ENCODE measurements around the gene PRKACB. TPM values are rescaled to one million over a fixed set of nuclear protein-coding genes. Genes with fewer than 3 reads are reported as not detected.
A peak's percentile ranks its signal among the peaks of the same experiment; 100 is the strongest.
"Not testable (repeated sequence)": the region's sequence is repeated elsewhere in the genome, so short reads cannot be mapped to it uniquely, and the experiment has no call there.

PRKACB gene
- total and polyA plus RNA-seq, 4 donors, result 5.9 to 18.2 (median 8.9) TPM

- TF ChIP-seq EGR1 (IDR thresholded peaks at IDR 0.05; ENCODE audit: low read depth in 2 of 2) (no peak), GABPA (IDR thresholded peaks at IDR 0.05 in 1 of 2, conservative IDR thresholded peaks at IDR 0.05 in 1 of 2) (no peak), RAD21 (IDR thresholded peaks at IDR 0.05) (no peak), TAF1 (conservative IDR thresholded peaks at IDR 0.05) (no peak), SP1 (IDR thresholded peaks at IDR 0.05) (no peak), NR2F2 (IDR thresholded peaks at IDR 0.05) (no peak)
These were observed 42.9 kb upstream of the PRKACB start for GRCh38 chr1:84101204-84101603.

GRCh38 chr1:84103197-84103992 lies 40.7 kb upstream of the PRKACB start:
- Histone ChIP-seq H3K4me1 (ENCODE audit: control insufficient read depth in 4 of 4, insufficient read depth in 4 of 4, low read length in 3 of 4) (no peaks in the 10 kb centered on the region), H3K9ac (ENCODE audit: low read depth in 1 of 2, low read length in 2 of 2) (no peak overlapping the region), H3K36me3 (ENCODE audit: control insufficient read depth in 4 of 4, insufficient read depth in 3 of 4, low read depth in 1 of 4, low read length in 3 of 4) (no peaks in the 10 kb centered on the region), H3K9me3 (ENCODE audit: control insufficient read depth in 4 of 4, low read length in 3 of 4) (no peaks in the 10 kb centered on the region), H3K4me3 (ENCODE audit: low read depth in 1 of 3, low read length in 3 of 3) (no peak overlapping the region), H3K27ac (ENCODE audit: low read depth in 1 of 2, low read length in 2 of 2) (no peak overlapping the region), H3K27me3 (ENCODE audit: control insufficient read depth in 4 of 4, insufficient read depth in 4 of 4, low read length in 3 of 4) (no peaks in the 10 kb centered on the region)
- peak; percentile 37 for DNase-seq (ENCODE audit: low spot score)
- WGBS, result 69% methylated on average over 3 of the region's 3 CpGs
- no peak for TF ChIP-seq RXRA (IDR thresholded peaks at IDR 0.05)
- TF ChIP-seq FOXA1 (IDR thresholded peaks at IDR 0.05), result no peak
- TF ChIP-seq RAD21 (IDR thresholded peaks at IDR 0.05), result no peak
- no peak for TF ChIP-seq FOXA2 (IDR thresholded peaks at IDR 0.05)
- peak in 1 of 2 donors; percentile 34 for TF ChIP-seq JUND (IDR thresholded peaks at IDR 0.05)
- no peak for TF ChIP-seq TAF1 (conservative IDR thresholded peaks at IDR 0.05)
- no peak for TF ChIP-seq MAX (IDR thresholded peaks at IDR 0.05)

More at GRCh38 chr1:84101204-84101603, 42.9 kb upstream of the PRKACB start:
- WGBS, result 66% methylated on average over 1 of the region's 1 CpG
- Histone ChIP-seq H3K27me3 (ENCODE audit: control insufficient read depth in 4 of 4, insufficient read depth in 4 of 4, low read length in 3 of 4) (no peaks in the 10 kb centered on the region), H3K36me3 (ENCODE audit: control insufficient read depth in 4 of 4, insufficient read depth in 3 of 4, low read depth in 1 of 4, low read length in 3 of 4) (no peaks in the 10 kb centered on the region), H3K9ac (ENCODE audit: low read depth in 1 of 2, low read length in 2 of 2) (no peak overlapping the region), H3K4me3 (ENCODE audit: low read depth in 1 of 3, low read length in 3 of 3) (no peak overlapping the region), H3K27ac (ENCODE audit: low read depth in 1 of 2, low read length in 2 of 2) (no peak overlapping the region), H3K4me1 (ENCODE audit: control insufficient read depth in 4 of 4, insufficient read depth in 4 of 4, low read length in 3 of 4) (no peaks in the 10 kb centered on the region), H3K9me3 (ENCODE audit: control insufficient read depth in 4 of 4, low read length in 3 of 4) (no peaks in the 10 kb centered on the region)
- DNase-seq (ENCODE audit: low spot score), result no peak

GRCh38 chr1:84107538-84107937 lies 36.5 kb upstream of the PRKACB start:
- not testable (repeated sequence) for H3K27me3 ChIP-seq (ENCODE audit: control insufficient read depth in 4 of 4, insufficient read depth in 4 of 4, low read length in 3 of 4); H3K9me3 ChIP-seq (ENCODE audit: control insufficient read depth in 4 of 4, low read length in 3 of 4); H3K4me1 ChIP-seq (ENCODE audit: control insufficient read depth in 4 of 4, insufficient read depth in 4 of 4, low read length in 3 of 4); H3K4me3 ChIP-seq (ENCODE audit: low read depth in 1 of 3, low read length in 3 of 3); H3K36me3 ChIP-seq (ENCODE audit: control insufficient read depth in 4 of 4, insufficient read depth in 3 of 4, low read depth in 1 of 4, low read length in 3 of 4); H3K9ac ChIP-seq (ENCODE audit: low read depth in 1 of 2, low read length in 2 of 2); DNase-seq (ENCODE audit: low spot score); H3K27ac ChIP-seq (ENCODE audit: low read depth in 1 of 2, low read length in 2 of 2)
- 92% methylated on average over 1 of the region's 1 CpG for WGBS

DNA sequence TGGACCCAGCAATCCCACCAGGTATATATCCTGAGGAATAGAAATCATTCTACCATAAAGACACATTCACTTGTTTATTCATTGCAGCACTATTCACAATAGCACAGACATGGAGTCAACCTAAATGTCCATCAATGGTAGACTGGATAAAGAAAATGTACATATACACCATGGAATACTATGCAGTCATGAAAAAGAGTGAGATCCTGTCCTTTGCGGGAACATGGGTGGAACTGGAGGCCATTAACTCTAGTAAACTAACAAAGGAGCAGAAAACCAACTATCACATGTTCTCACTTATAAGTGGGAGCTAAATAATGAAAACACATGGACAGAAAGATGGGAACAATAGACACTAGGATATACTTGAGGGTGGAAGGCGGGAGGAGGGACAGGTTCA lies 36.1 kb upstream of the PRKACB start:
- H3K9ac ChIP-seq (ENCODE audit: low read depth in 1 of 2, low read length in 2 of 2), result no peak overlapping the region
- DNase-seq (ENCODE audit: low spot score), result no peak
- H3K27ac ChIP-seq (ENCODE audit: low read depth in 1 of 2, low read length in 2 of 2), result no peak overlapping the region
- WGBS, result 97% methylated on average over 2 of the region's 2 CpGs
- H3K9me3 ChIP-seq (ENCODE audit: control insufficient read depth in 4 of 4, low read length in 3 of 4), result no peaks in the 10 kb centered on the region
- no peaks in the 10 kb centered on the region for H3K36me3 ChIP-seq (ENCODE audit: control insufficient read depth in 4 of 4, insufficient read depth in 3 of 4, low read depth in 1 of 4, low read length in 3 of 4)
- H3K4me1 ChIP-seq (ENCODE audit: control insufficient read depth in 4 of 4, insufficient read depth in 4 of 4, low read length in 3 of 4), result no peaks in the 10 kb centered on the region
- no peak overlapping the region for H3K4me3 ChIP-seq (ENCODE audit: low read depth in 1 of 3, low read length in 3 of 3)
- H3K27me3 ChIP-seq (ENCODE audit: control insufficient read depth in 4 of 4, insufficient read depth in 4 of 4, low read length in 3 of 4), result no peaks in the 10 kb centered on the region
- TF ChIP-seq, protein P1, sequence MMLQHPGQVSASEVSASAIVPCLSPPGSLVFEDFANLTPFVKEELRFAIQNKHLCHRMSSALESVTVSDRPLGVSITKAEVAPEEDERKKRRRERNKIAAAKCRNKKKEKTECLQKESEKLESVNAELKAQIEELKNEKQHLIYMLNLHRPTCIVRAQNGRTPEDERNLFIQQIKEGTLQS (IDR thresholded peaks at IDR 0.05), result no peak
- TF ChIP-seq JUND (IDR thresholded peaks at IDR 0.05) (no peak), YY1 (IDR thresholded peaks at IDR 0.05) (no peak), FOXA2 (IDR thresholded peaks at IDR 0.05) (no peak), RAD21 (IDR thresholded peaks at IDR 0.05) (no peak), REST (IDR thresholded peaks at IDR 0.05) (no peak), MAX (IDR thresholded peaks at IDR 0.05) (no peak), TAF1 (conservative IDR thresholded peaks at IDR 0.05) (no peak)
- TF ChIP-seq, protein P2, sequence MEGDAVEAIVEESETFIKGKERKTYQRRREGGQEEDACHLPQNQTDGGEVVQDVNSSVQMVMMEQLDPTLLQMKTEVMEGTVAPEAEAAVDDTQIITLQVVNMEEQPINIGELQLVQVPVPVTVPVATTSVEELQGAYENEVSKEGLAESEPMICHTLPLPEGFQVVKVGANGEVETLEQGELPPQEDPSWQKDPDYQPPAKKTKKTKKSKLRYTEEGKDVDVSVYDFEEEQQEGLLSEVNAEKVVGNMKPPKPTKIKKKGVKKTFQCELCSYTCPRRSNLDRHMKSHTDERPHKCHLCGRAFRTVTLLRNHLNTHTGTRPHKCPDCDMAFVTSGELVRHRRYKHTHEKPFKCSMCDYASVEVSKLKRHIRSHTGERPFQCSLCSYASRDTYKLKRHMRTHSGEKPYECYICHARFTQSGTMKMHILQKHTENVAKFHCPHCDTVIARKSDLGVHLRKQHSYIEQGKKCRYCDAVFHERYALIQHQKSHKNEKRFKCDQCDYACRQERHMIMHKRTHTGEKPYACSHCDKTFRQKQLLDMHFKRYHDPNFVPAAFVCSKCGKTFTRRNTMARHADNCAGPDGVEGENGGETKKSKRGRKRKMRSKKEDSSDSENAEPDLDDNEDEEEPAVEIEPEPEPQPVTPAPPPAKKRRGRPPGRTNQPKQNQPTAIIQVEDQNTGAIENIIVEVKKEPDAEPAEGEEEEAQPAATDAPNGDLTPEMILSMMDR (IDR thresholded peaks at IDR 0.05; ENCODE audit: low read depth, low read length, missing input control), result no peak
